Measurements from ENCODE around the gene NME8. TPM values are rescaled to one million over a fixed set of nuclear protein-coding genes. Genes with fewer than 3 reads are reported as not detected.
"Not testable (repeated sequence)": the region's sequence is repeated elsewhere in the genome, so short reads cannot be mapped to it uniquely, and the experiment has no call there.

The NME8 gene
- total RNA-seq = not detected in 2 replicates

DNA sequence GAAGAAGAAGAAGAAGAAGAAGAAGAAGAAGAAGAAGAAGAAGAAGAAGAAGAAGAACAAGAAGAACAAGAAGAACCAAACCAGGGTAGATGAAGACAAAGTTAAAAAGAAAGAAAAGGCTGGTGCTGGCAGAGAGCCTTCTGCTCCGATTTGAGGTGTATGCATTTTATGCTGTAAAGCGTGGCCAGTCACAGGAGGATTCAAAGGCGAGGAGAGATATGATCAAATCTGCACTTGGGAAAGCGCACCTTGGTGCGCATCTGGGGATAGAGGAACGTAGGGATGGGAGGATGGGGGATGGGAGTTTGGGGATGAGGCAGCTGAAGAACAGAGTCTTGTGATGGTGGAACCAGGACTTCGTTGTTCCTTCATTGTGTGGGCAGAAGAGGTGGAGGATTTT, at the start of gene NME8:
Gene NME8, plus strand, starts transcription at position 301 of the 400 bp plus-strand sequence. CDS start 1,670 bp downstream, outside the sequence.
- DNase-seq (ENCODE audit: low read depth) = no peak
- H3K4me3 ChIP-seq (ENCODE audit: low read depth, low read length) = no peak within 1 kb of the TSS
- TF ChIP-seq CTCF (IDR thresholded peaks at IDR 0.05; ENCODE audit: insufficient read depth, low read depth, low read length) = no peak

GRCh38 chr7:37806152-37806551, 42.2 kb upstream of the NME8 start:
- no peak overlapping the region for H3K4me3 ChIP-seq (ENCODE audit: low read depth, low read length)
- no peak for DNase-seq (ENCODE audit: low read depth)
- TF ChIP-seq CTCF (IDR thresholded peaks at IDR 0.05; ENCODE audit: insufficient read depth, low read depth, low read length) = no peak

DNA sequence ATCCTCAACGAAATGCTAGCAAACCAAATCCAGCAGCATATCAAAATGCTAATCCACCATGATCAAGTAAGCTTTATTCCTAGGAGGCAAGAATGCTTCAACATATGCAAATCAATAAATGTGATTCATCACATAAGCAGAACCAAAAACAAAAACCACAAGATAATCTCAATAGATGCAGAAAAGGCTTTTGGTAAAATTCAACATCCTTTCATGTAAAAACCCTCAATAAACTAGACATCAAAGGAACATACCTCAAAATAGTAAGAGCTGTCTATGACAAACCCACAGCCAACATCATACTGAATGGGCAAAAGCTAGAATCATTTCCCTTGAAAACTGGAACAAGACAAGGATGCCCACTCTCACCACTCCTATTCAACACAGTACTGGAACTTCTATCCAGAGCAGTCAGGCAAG, 36.2 kb upstream of the NME8 start:
- DNase-seq (ENCODE audit: low read depth); H3K4me3 ChIP-seq (ENCODE audit: low read depth, low read length): not testable (repeated sequence)

GRCh38 chr7:37815671-37816371, 32.6 kb upstream of the NME8 start:
- H3K4me3 ChIP-seq (ENCODE audit: low read depth, low read length) = no peak overlapping the region
- TF ChIP-seq CTCF (IDR thresholded peaks at IDR 0.05; ENCODE audit: insufficient read depth, low read depth, low read length) = no peak
- DNase-seq (ENCODE audit: low read depth) = no peak

GRCh38 chr7:37816922-37817590, 31.3 kb upstream of the NME8 start:
- no peak overlapping the region for H3K4me3 ChIP-seq (ENCODE audit: low read depth, low read length)
- TF ChIP-seq CTCF (IDR thresholded peaks at IDR 0.05; ENCODE audit: insufficient read depth, low read depth, low read length) = no peak
- no peak for DNase-seq (ENCODE audit: low read depth)

GRCh38 chr7:37817591-37817960, 30.8 kb upstream of the NME8 start:
- H3K4me3 ChIP-seq (ENCODE audit: low read depth, low read length) = no peak overlapping the region
- no peak for DNase-seq (ENCODE audit: low read depth)
- TF ChIP-seq CTCF (IDR thresholded peaks at IDR 0.05; ENCODE audit: insufficient read depth, low read depth, low read length) = no peak

GRCh38 chr7:37817996-37818720, 30.2 kb upstream of the NME8 start:
- TF ChIP-seq CTCF (IDR thresholded peaks at IDR 0.05; ENCODE audit: insufficient read depth, low read depth, low read length) = no peak
- no peak for DNase-seq (ENCODE audit: low read depth)
- H3K4me3 ChIP-seq (ENCODE audit: low read depth, low read length) = no peak overlapping the region

Data from fibroblast of villous mesenchyme (primary cell).